22Rv1 (cell line): ENCODE results near the gene LETM1.

Experiments used
- CTCF ChIP-seq: fragments of 450-650 bp; IDR thresholded peaks from 2 replicates; pipeline ENCODE4 v1.5.1; 2017; ENCODE audit warnings: mild to moderate bottlenecking
- ZFX ChIP-seq: fragments of 450-650 bp; IDR thresholded peaks from 2 replicates; pipeline ENCODE4 v1.6.1; 2017; ENCODE audit warnings: antibody characterized with exemption, borderline replicate concordance

- TF ChIP-seq CTCF (no peak), ZFX (no peak)
Measured at GRCh38 chr4:1795299-1796195, 60.4 kb downstream of the LETM1 start.
